Gastroesophageal sphincter (tissue), 4 donors: Measurements from ENCODE around the gene EPHA4. TPM values are rescaled to one million over a fixed set of nuclear protein-coding genes. Genes with fewer than 3 reads are reported as not detected.

ENCODE experiments used
- ATAC-seq: fragments of 150-250 bp; one replicate; pipeline ENCODE4 v1.9.1; 2016; ENCODE audit warnings: mild to moderate bottlenecking, moderate library complexity
- H3K27ac ChIP-seq, 4 donors: fragments of 200-600 bp; sonication (generic) in 3 of 4; 1 replicate in 3 of 4; 2 replicates in 1 of 4; pipeline ENCODE4 v1.5.1; 2016 to 2019
- H3K27me3 ChIP-seq: fragments of 200-600 bp; sonication (generic); one replicate; pipeline ENCODE4 v1.5.1; 2019
- H3K36me3 ChIP-seq, 2 donors: fragments of 200-600 bp; sonication (generic); one replicate each; pipeline ENCODE4 v1.5.1; 2019; ENCODE audit warnings: control low read depth in 1 of 2
- H3K4me1 ChIP-seq, 3 donors: fragments of 200-600 bp; sonication (generic); 1 replicate in 2 of 3; 2 replicates in 1 of 3; pipeline ENCODE4 v1.5.1; 2016 to 2019; ENCODE audit warnings: control low read depth in 2 of 3
- H3K4me3 ChIP-seq, 2 donors: fragments of 200-600 bp; sonication (generic); one replicate each; pipeline ENCODE4 v1.5.1; 2019; ENCODE audit warnings: mild to moderate bottlenecking in 1 of 2, moderate library complexity in 1 of 2
- H3K9me3 ChIP-seq, 3 donors: fragments of 200-600 bp; sonication (generic); one replicate each; pipeline ENCODE4 v1.5.1; 2017 to 2019; ENCODE audit warnings: control low read depth in 2 of 3
- EP300 ChIP-seq: sonication (generic); formaldehyde crosslinking; IDR thresholded peaks from one replicate; pipeline ENCODE4 v1.6.1; 2017; ENCODE audit warnings: antibody characterized with exemption, mild to moderate bottlenecking
- POLR2A ChIP-seq, 2 donors: fragments of 450-650 bp; IDR thresholded peaks; one replicate each; pipeline ENCODE4 v1.6.1; 2017; ENCODE audit warnings: antibody characterized with exemption in 2 of 2, mild to moderate bottlenecking in 2 of 2, moderate library complexity in 1 of 2
- POLR2AphosphoS5 ChIP-seq: sonication (generic); formaldehyde crosslinking; IDR thresholded peaks from one replicate; pipeline ENCODE4 v1.6.1; 2017; ENCODE audit warnings: antibody characterized with exemption
- WGBS, 2 donors: methylation state at CpG; one replicate each; pipeline ENCODE4 v1.1.5; 2018; ENCODE audit warnings: low coverage in 1 of 2; 5-methylcytosine and 5-hydroxymethylcytosine counted together
- total RNA-seq, 4 donors: library from RNA; depleted of rRNA; stranded (reverse); fragments of >200 nt; gene quantifications; one replicate each; pipeline ENCODE4 v1.1.0, GENCODE V29; 2016
- TF ChIP-seq, protein P1 (sequence below), 4 experiments: fragments of 200-600 bp in 2 of 4; fragments of 450-650 bp in 2 of 4; sonication (generic) in 1 of 4; IDR thresholded peaks; one replicate each; pipeline ENCODE4 v1.5.1; 2017 to 2019; ENCODE audit warnings: antibody characterized with exemption in 4 of 4, mild to moderate bottlenecking in 2 of 4, moderate library complexity in 2 of 4

EPHA4 gene
- total RNA-seq, 4 donors from 2014 or later = 21.3 to 41.2 (median 31.6) TPM

DNA sequence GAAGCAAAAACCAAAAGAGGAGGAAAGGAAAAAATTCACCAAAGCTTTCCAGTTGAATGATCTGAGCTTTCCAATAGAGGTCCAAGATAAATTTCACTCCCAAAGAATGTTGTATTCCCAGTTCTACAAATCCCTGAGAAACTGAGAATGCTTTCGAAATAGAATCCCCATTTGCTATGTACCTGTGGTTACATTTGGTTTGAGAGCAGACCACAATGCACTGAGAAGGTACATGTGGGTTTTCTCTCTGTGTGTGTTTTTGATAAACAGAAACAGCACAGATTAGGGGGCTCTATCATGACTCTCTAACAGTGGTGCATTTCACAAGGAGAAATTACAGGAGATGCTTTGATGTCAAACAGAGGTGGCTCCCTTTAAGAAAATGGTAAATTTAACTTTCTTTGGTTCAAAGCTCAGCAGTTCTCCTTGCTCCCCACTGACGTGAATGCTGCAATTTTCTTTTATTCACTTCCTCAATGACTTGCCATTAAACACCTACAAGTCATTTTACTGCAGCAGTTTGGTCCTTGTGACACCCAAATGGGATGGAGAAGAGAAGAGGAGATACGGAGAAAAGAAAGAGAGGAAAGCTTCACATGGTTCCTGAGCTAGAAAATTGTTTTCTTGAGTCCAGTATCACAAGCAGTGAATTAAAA is 108.7 kb downstream of the EPHA4 start:
- no peaks in the 10 kb centered on the region for H3K36me3 ChIP-seq
- no peaks in the 10 kb centered on the region for H3K27me3 ChIP-seq
- H3K9me3 ChIP-seq = no peaks in the 10 kb centered on the region
- TF ChIP-seq, protein P1, sequence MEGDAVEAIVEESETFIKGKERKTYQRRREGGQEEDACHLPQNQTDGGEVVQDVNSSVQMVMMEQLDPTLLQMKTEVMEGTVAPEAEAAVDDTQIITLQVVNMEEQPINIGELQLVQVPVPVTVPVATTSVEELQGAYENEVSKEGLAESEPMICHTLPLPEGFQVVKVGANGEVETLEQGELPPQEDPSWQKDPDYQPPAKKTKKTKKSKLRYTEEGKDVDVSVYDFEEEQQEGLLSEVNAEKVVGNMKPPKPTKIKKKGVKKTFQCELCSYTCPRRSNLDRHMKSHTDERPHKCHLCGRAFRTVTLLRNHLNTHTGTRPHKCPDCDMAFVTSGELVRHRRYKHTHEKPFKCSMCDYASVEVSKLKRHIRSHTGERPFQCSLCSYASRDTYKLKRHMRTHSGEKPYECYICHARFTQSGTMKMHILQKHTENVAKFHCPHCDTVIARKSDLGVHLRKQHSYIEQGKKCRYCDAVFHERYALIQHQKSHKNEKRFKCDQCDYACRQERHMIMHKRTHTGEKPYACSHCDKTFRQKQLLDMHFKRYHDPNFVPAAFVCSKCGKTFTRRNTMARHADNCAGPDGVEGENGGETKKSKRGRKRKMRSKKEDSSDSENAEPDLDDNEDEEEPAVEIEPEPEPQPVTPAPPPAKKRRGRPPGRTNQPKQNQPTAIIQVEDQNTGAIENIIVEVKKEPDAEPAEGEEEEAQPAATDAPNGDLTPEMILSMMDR (IDR thresholded peaks at IDR 0.05) = no peak
- TF ChIP-seq POLR2A (IDR thresholded peaks at IDR 0.05) (no peak), POLR2AphosphoS5 (no peak), EP300 (no peak)
- ATAC-seq = no peak
- H3K4me3 ChIP-seq = no peak overlapping the region
- H3K4me1 ChIP-seq = peaks cover 0 to 3% (median 0%) of the 10 kb centered on the region in 3 donors
- no peak overlapping the region for H3K27ac ChIP-seq
- 82 to 89% methylated on average over 3 of the region's 3 CpGs for WGBS, 2 donors

DNA sequence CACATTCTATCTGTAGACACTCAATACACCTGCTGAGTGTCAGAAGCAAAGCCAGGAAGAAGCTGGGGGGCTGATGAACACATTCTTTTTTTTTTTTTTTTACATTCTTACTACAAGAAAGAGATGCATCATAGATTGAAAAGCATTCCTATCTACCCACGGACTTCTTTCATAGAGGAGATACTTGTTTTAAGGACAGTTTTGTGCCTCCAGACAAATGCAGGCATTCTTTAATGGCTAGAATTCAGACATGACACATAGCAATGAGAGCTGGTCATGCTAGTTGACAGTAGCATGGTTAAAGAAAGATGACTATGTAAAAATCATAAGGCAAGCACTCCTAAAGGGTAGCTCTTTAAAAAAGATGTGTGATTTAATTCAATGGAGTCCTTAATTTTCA is 110.2 kb downstream of the EPHA4 start:
- Histone ChIP-seq H3K9me3 (no peaks in the 10 kb centered on the region), H3K27me3 (no peaks in the 10 kb centered on the region), H3K36me3 (no peaks in the 10 kb centered on the region), H3K4me3 (no peak overlapping the region), H3K27ac (no peak overlapping the region), H3K4me1 (peaks cover 0 to 3% (median 0%) of the 10 kb centered on the region in 3 donors)
- no peak for ATAC-seq
- TF ChIP-seq EP300 (no peak), POLR2A (IDR thresholded peaks at IDR 0.05) (no peak), POLR2AphosphoS5 (no peak)
- TF ChIP-seq, protein P1 (IDR thresholded peaks at IDR 0.05) = no peak
- WGBS, 2 donors = 100% methylated on average over 1 of the region's 1 CpG

DNA sequence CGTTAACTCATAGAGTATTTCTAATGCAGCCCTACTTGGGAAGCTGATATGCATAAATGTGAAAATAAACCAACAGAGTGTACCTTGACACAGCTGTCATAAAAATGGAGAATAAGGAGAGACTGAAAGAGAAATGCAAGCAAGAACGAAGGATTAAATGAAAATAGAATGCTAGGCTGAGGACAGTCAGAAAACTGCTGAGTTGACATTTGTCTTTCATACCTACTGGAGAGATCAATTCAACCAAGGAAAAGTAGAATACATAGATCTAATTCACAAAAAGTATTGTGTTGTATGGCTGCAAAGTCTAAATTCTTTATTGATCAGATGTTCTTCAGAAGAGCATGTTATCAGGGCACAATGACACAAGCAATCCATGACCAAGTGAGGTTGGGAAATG is 112.0 kb downstream of the EPHA4 start:
- peaks cover 0 to 1% (median 0%) of the 10 kb centered on the region in 3 donors for H3K4me1 ChIP-seq
- peaks cover 0 to 8% of the 10 kb centered on the region in 2 donors for H3K36me3 ChIP-seq
- H3K9me3 ChIP-seq = no peaks in the 10 kb centered on the region
- H3K27ac ChIP-seq = no peak overlapping the region
- 95 to 100% methylated on average over 2 of the region's 2 CpGs for WGBS, 2 donors
- no peaks in the 10 kb centered on the region for H3K27me3 ChIP-seq
- TF ChIP-seq POLR2A (IDR thresholded peaks at IDR 0.05) (no peak), POLR2AphosphoS5 (no peak), EP300 (no peak)
- TF ChIP-seq, protein P1 (IDR thresholded peaks at IDR 0.05) = no peak
- H3K4me3 ChIP-seq = no peak overlapping the region
- ATAC-seq = no peak

DNA sequence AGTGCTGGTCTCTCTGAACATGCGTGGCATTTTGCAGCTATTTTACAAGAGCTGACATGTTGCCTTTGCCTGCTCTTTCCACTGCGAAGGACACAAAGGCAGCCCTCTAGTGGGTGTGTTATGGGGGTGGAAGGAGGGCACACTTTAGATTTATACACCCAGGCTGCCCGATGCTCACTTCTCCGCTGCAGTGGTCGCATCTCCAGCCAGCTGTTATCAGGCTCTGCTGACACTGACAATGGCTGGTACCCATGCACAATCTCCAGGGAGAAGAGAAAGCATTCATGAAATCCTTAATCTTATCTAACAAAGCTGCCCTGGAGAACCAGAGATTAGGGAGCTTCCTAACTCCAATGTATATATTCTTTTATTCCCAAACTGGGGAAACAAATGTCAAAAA is 113.5 kb downstream of the EPHA4 start:
- H3K4me1 ChIP-seq = no peaks in the 10 kb centered on the region
- no peak for ATAC-seq
- H3K9me3 ChIP-seq = no peaks in the 10 kb centered on the region
- H3K36me3 ChIP-seq = peaks cover 0 to 16% of the 10 kb centered on the region in 2 donors
- no peak overlapping the region for H3K4me3 ChIP-seq
- H3K27ac ChIP-seq = no peak overlapping the region
- TF ChIP-seq POLR2AphosphoS5 (no peak), POLR2A (IDR thresholded peaks at IDR 0.05) (no peak), EP300 (no peak)
- TF ChIP-seq, protein P1 (IDR thresholded peaks at IDR 0.05) = no peak
- H3K27me3 ChIP-seq = no peaks in the 10 kb centered on the region
- WGBS, 2 donors = 86 to 92% methylated on average over 4 to 5 of the region's 5 CpGs

DNA sequence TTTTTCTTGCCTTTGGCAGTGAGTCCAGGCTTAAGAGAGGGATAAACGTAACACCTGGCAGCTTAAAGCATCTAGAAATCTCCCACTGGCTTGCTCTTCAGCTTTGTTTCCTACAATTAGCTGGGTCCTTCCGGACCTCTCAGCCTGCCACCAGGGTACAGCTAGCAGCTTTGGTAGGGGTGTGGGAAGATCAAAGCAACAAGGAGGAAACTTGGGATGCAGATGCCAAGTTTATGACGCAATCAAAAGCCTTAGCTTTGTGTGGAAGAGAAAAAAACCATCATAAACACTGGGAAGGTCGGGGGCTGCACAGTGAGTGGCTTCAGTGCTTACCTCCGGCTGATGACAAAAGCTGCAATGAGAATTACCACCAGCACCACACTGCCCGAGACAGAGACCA is 116.9 kb downstream of the EPHA4 start:
- WGBS, 2 donors = 93 to 100% methylated on average over 3 to 4 of the region's 6 CpGs
- ATAC-seq = no peak
- Histone ChIP-seq H3K27me3 (no peaks in the 10 kb centered on the region), H3K4me1 (no peaks in the 10 kb centered on the region), H3K36me3 (peaks cover 0 to 21% of the 10 kb centered on the region in 2 donors), H3K9me3 (no peaks in the 10 kb centered on the region), H3K27ac (no peak overlapping the region), H3K4me3 (no peak overlapping the region)
- TF ChIP-seq, protein P1 (IDR thresholded peaks at IDR 0.05) = no peak
- no peak for TF ChIP-seq EP300
- TF ChIP-seq POLR2A (IDR thresholded peaks at IDR 0.05) = no peak
- TF ChIP-seq POLR2AphosphoS5 = no peak
